ENCODE data around the gene DNAH5. TPM values are rescaled to one million over a fixed set of nuclear protein-coding genes. Genes with fewer than 3 reads are reported as not detected.

Gene DNAH5
- total RNA-seq, 1 donor from 2014 or later, result 0.50 TPM

DNA sequence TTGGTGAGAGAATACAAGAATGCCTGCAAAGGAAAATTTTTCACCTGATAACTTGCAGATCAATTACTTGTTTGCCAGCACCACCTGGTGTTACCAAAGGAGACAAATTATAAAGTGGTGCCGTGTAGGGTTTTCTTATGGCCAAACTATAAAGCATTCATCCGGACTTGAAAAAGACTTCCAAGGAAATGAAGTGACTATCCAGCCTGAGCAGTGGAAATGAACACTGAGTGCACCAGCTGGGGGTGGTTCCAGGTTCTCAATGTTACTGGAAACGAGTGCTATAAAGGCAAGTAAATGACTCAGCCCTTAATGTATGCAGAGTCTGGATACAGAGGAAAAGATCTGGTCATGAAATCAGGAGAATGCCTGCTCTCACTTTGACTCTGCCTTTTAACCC lies 113.1 kb downstream of the DNAH5 start:
- Mint-ChIP-seq H3K4me1 (ENCODE audit: low read depth) (no peaks in the 10 kb centered on the region), H3K27me3 (ENCODE audit: low read depth) (peaks cover 18% of the 10 kb centered on the region), H3K36me3 (ENCODE audit: low read depth) (no peaks in the 10 kb centered on the region), H3K27ac (ENCODE audit: unreplicated experiment) (no peak overlapping the region), H3K9me3 (ENCODE audit: low read depth) (peaks cover 10% of the 10 kb centered on the region), H3K4me3 (ENCODE audit: unreplicated experiment) (no peak overlapping the region)
- no peak for DNase-seq (ENCODE audit: low spot score)
- TF ChIP-seq CTCF (IDR thresholded peaks at IDR 0.05), result no peak

- H3K36me3 Mint-ChIP-seq (ENCODE audit: low read depth), result no peaks in the 10 kb centered on the region
These were observed 114.0 kb downstream of the DNAH5 start for GRCh38 chr5:13830536-13830935.

DNA sequence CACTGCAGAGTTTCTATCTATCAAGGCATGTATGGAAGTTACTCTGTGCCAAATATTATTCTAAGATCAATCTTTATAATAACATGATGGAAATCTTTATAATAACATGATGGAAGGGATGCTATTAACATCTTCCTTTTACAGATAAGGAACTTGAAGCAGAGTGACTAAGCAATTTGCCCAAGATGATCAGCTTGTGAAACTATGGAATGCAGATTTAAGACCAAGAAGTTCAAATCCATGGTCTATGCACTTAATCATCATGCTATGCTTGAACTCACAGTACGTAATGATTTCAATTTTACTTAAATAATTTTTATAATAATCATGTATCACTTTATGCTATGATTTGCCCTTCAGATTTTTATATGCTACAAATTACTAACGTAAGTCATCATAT lies 123.1 kb downstream of the DNAH5 start:
- no peaks in the 10 kb centered on the region for H3K9me3 Mint-ChIP-seq (ENCODE audit: low read depth)
- no peak overlapping the region for H3K27ac Mint-ChIP-seq (ENCODE audit: unreplicated experiment)
- DNase-seq (ENCODE audit: low spot score), result no peak
- H3K4me1 Mint-ChIP-seq (ENCODE audit: low read depth), result no peaks in the 10 kb centered on the region
- peaks cover 10% of the 10 kb centered on the region for H3K27me3 Mint-ChIP-seq (ENCODE audit: low read depth)
- H3K4me3 Mint-ChIP-seq (ENCODE audit: unreplicated experiment), result no peak overlapping the region
- no peaks in the 10 kb centered on the region for H3K36me3 Mint-ChIP-seq (ENCODE audit: low read depth)
- TF ChIP-seq CTCF (IDR thresholded peaks at IDR 0.05), result no peak

More at GRCh38 chr5:13830536-13830935, 114.0 kb downstream of the DNAH5 start:
- Mint-ChIP-seq H3K27me3 (ENCODE audit: low read depth) (peaks cover 16% of the 10 kb centered on the region), H3K4me1 (ENCODE audit: low read depth) (no peaks in the 10 kb centered on the region), H3K27ac (ENCODE audit: unreplicated experiment) (no peak overlapping the region), H3K9me3 (ENCODE audit: low read depth) (peaks cover 10% of the 10 kb centered on the region), H3K4me3 (ENCODE audit: unreplicated experiment) (no peak overlapping the region)
- DNase-seq (ENCODE audit: low spot score), result no peak
- no peak for TF ChIP-seq CTCF (IDR thresholded peaks at IDR 0.05)

GRCh38 chr5:13816126-13816525 lies 128.4 kb downstream of the DNAH5 start:
- no peaks in the 10 kb centered on the region for H3K9me3 Mint-ChIP-seq (ENCODE audit: low read depth)
- H3K4me3 Mint-ChIP-seq (ENCODE audit: unreplicated experiment), result no peak overlapping the region
- H3K4me1 Mint-ChIP-seq (ENCODE audit: low read depth), result no peaks in the 10 kb centered on the region
- no peaks in the 10 kb centered on the region for H3K36me3 Mint-ChIP-seq (ENCODE audit: low read depth)
- H3K27me3 Mint-ChIP-seq (ENCODE audit: low read depth), result peaks cover 13% of the 10 kb centered on the region
- TF ChIP-seq CTCF (IDR thresholded peaks at IDR 0.05), result no peak
- no peak for DNase-seq (ENCODE audit: low spot score)
- no peak overlapping the region for H3K27ac Mint-ChIP-seq (ENCODE audit: unreplicated experiment)

- DNase-seq (ENCODE audit: low spot score), result no peak
- no peaks in the 10 kb centered on the region for H3K36me3 Mint-ChIP-seq (ENCODE audit: low read depth)
- TF ChIP-seq CTCF (IDR thresholded peaks at IDR 0.05), result peak; percentile 21
These were observed 130.2 kb downstream of the DNAH5 start for GRCh38 chr5:13814301-13814700.

More at GRCh38 chr5:13814301-13814700, 130.2 kb downstream of the DNAH5 start:
- H3K9me3 Mint-ChIP-seq (ENCODE audit: low read depth), result no peaks in the 10 kb centered on the region
- peaks cover 13% of the 10 kb centered on the region for H3K27me3 Mint-ChIP-seq (ENCODE audit: low read depth)
- no peaks in the 10 kb centered on the region for H3K4me1 Mint-ChIP-seq (ENCODE audit: low read depth)
- H3K4me3 Mint-ChIP-seq (ENCODE audit: unreplicated experiment), result no peak overlapping the region
- H3K27ac Mint-ChIP-seq (ENCODE audit: unreplicated experiment), result no peak overlapping the region

All from chondrocyte (in vitro differentiated cells).